KMS-11 (cell line): ENCODE results near the gene GPR15.
"Not testable (repeated sequence)": the region's sequence is repeated elsewhere in the genome, so short reads cannot be mapped to it uniquely, and the experiment has no call there.

Source experiments
- H2AFZ ChIP-seq: fragments of 200-600 bp; sonication (generic); 2 replicates; pipeline ENCODE4 v1.6.1; 2016; ENCODE audit warnings: antibody characterized with exemption, mixed run types, low read depth
- H3K27ac ChIP-seq: fragments of 200-600 bp; sonication (generic); 2 replicates; pipeline ENCODE4 v1.6.1; 2016; ENCODE audit warnings: mild to moderate bottlenecking, mixed run types
- H3K27me3 ChIP-seq: fragments of 200-600 bp; sonication (generic); 2 replicates; pipeline ENCODE4 v1.6.1; 2017; ENCODE audit warnings: mild to moderate bottlenecking, low read depth, mixed run types, moderate library complexity; ENCODE audit not compliant: insufficient read depth
- H3K36me3 ChIP-seq: fragments of 200-600 bp; sonication (generic); 2 replicates; pipeline ENCODE4 v1.6.1; 2017; ENCODE audit warnings: mild to moderate bottlenecking, mixed run types; ENCODE audit not compliant: insufficient read depth
- H3K4me1 ChIP-seq: fragments of 200-600 bp; sonication (generic); 2 replicates; pipeline ENCODE4 v1.6.1; 2016; ENCODE audit warnings: mild to moderate bottlenecking, low read depth, mixed run types; ENCODE audit not compliant: poor library complexity, severe bottlenecking
- H3K4me2 ChIP-seq: fragments of 200-600 bp; sonication (generic); 2 replicates; pipeline ENCODE4 v1.7.0; 2016; ENCODE audit warnings: mild to moderate bottlenecking, mixed run types
- H3K4me3 ChIP-seq: fragments of 200-600 bp; sonication (generic); IDR thresholded peaks from 2 replicates; pipeline ENCODE4 v1.6.1; 2017; ENCODE audit warnings: low read depth, low read length, mixed read lengths; ENCODE audit not compliant: insufficient read depth
- H3K79me2 ChIP-seq: fragments of 200-600 bp; sonication (generic); 2 replicates; pipeline ENCODE4 v1.6.1; 2016; ENCODE audit warnings: low read depth, mixed run types; ENCODE audit not compliant: insufficient read depth
- H3K9ac ChIP-seq: fragments of 200-600 bp; sonication (generic); 2 replicates; pipeline ENCODE4 v1.6.1; 2016; ENCODE audit warnings: mild to moderate bottlenecking, mixed run types
- H4K20me1 ChIP-seq: fragments of 200-600 bp; sonication (generic); 2 replicates; pipeline ENCODE4 v1.6.1; 2016; ENCODE audit warnings: mild to moderate bottlenecking, mixed run types; ENCODE audit not compliant: insufficient read depth
- CTCF ChIP-seq: fragments of 200-600 bp; sonication (generic); conservative IDR thresholded peaks from 2 replicates; pipeline ENCODE4 v1.6.1; 2017; ENCODE audit warnings: low read depth, mild to moderate bottlenecking, antibody characterized with exemption, low read length, moderate library complexity, mixed read lengths

Gene GPR15

GRCh38 chr3:98557324-98558010 is 25.7 kb downstream of the GPR15 start:
- no peak for TF ChIP-seq CTCF
- H3K36me3 ChIP-seq, result no peaks in the 10 kb centered on the region
- no peaks in the 10 kb centered on the region for H3K27me3 ChIP-seq
- H2AFZ ChIP-seq, result peak overlapping the region; percentile 47
- H3K79me2 ChIP-seq, result no peaks in the 10 kb centered on the region
- no peaks in the 10 kb centered on the region for H4K20me1 ChIP-seq
- peak overlapping the region; percentile 98 for H3K4me2 ChIP-seq
- peak overlapping the region; percentile 96 for H3K27ac ChIP-seq
- H3K4me3 ChIP-seq, result peak overlapping the region; percentile 55
- H3K4me1 ChIP-seq, result peaks cover 88% of the 10 kb centered on the region
- peak overlapping the region; percentile 94 for H3K9ac ChIP-seq

GRCh38 chr3:98558100-98558827 is 26.5 kb downstream of the GPR15 start:
- no peaks in the 10 kb centered on the region for H3K36me3 ChIP-seq
- TF ChIP-seq CTCF, result no peak
- no peaks in the 10 kb centered on the region for H3K27me3 ChIP-seq
- peak overlapping the region; percentile 98 for H3K4me2 ChIP-seq
- peak overlapping the region; percentile 55 for H3K4me3 ChIP-seq
- peak overlapping the region; percentile 96 for H3K27ac ChIP-seq
- peak overlapping the region; percentile 94; the same call in 1 of the 2 replicates for H3K9ac ChIP-seq
- H3K4me1 ChIP-seq, result peaks cover 88% of the 10 kb centered on the region
- H2AFZ ChIP-seq, result peak overlapping the region; percentile 47
- no peaks in the 10 kb centered on the region for H4K20me1 ChIP-seq
- H3K79me2 ChIP-seq, result no peaks in the 10 kb centered on the region

GRCh38 chr3:98559769-98560168 is 28.0 kb downstream of the GPR15 start:
- H3K36me3 ChIP-seq, H4K20me1 ChIP-seq, H3K79me2 ChIP-seq, H3K4me3 ChIP-seq, H3K27ac ChIP-seq, H3K27me3 ChIP-seq, H3K4me2 ChIP-seq, H2AFZ ChIP-seq, H3K9ac ChIP-seq: not testable (repeated sequence)
- peaks cover 88% of the 10 kb centered on the region for H3K4me1 ChIP-seq

GRCh38 chr3:98560911-98561310 is 29.1 kb downstream of the GPR15 start:
- peaks cover 93% of the 10 kb centered on the region for H3K4me1 ChIP-seq
- no peaks in the 10 kb centered on the region for H4K20me1 ChIP-seq
- H3K79me2 ChIP-seq, result no peaks in the 10 kb centered on the region
- H3K36me3 ChIP-seq, result no peaks in the 10 kb centered on the region
- no peaks in the 10 kb centered on the region for H3K27me3 ChIP-seq
- TF ChIP-seq CTCF, result no peak
- peak overlapping the region; percentile 9; the same call in 1 of the 2 replicates for H3K27ac ChIP-seq
- no peak overlapping the region for H2AFZ ChIP-seq
- no peak overlapping the region for H3K9ac ChIP-seq
- H3K4me3 ChIP-seq, result no peak overlapping the region
- H3K4me2 ChIP-seq, result 0 out of 2 replicates have a peak overlapping the region, but pooled peaks have one; percentile 8
